Caco-2 (cell line): ENCODE data around the gene THOC2. TPM values are rescaled to one million over a fixed set of nuclear protein-coding genes. Genes with fewer than 3 reads are reported as not detected.

Experiments
- BruUV-seq: library from RNA; stranded (reverse); fragments of 400-500 nt; replicated peaks from 2 replicates; lab custom pipeline; 2021; lab: Mats Ljungman, UMichigan
- CTCF ChIA-PET: fragments of 300-600 bp; sonication (Branson Sonifier 250); formaldehyde crosslinking; loops from one replicate; lab custom pipeline; 2022; ENCODE audit warnings: antibody characterized with exemption; lab: Charles Lee
- POLR2A ChIA-PET: fragments of 300-600 bp; sonication (Branson Sonifier 250); formaldehyde crosslinking; loops from one replicate; lab custom pipeline; 2022; ENCODE audit warnings: antibody characterized with exemption; lab: Charles Lee
- DNase-seq, 2 experiments: peaks; one replicate each; pipeline versions ENCODE4 v3.0.0 to v3.0.0-alpha.2; 2020 to 2022
- H3K27me3 ChIP-seq: replicated peaks from 2 replicates; pipeline ENCODE4 v1.6.0; 2011; ENCODE audit warnings: low read length; ENCODE audit not compliant: control insufficient read depth, insufficient read depth
- H3K36me3 ChIP-seq: 2 replicates; pipeline ENCODE4 v1.5.1; 2011; ENCODE audit warnings: low read length; ENCODE audit not compliant: control insufficient read depth, insufficient read depth
- H3K4me1 ChIP-seq: fragments of 250-450 bp; sonication (Bioruptor Pico); 2 replicates; pipeline ENCODE4 v1.5.1; 2020; ENCODE audit warnings: mild to moderate bottlenecking
- H3K4me3 ChIP-seq: 2 replicates; pipeline ENCODE4 v1.5.1; 2011; ENCODE audit warnings: low read depth, mild to moderate bottlenecking, control low read depth, low read length
- H3K9me3 ChIP-seq: fragments of 250-450 bp; sonication (Bioruptor Pico); 2 replicates; pipeline ENCODE4 v1.5.1; 2020; ENCODE audit warnings: mild to moderate bottlenecking, moderate library complexity
- H3K27ac Mint-ChIP-seq: one replicate; pipeline ENCODE4 v1.8.0; 2022; ENCODE audit warnings: mixed read lengths; ENCODE audit not compliant: unreplicated experiment
- H3K27me3 Mint-ChIP-seq: one replicate; pipeline ENCODE4 v1.8.0; 2022; ENCODE audit warnings: mixed read lengths; ENCODE audit not compliant: insufficient read depth, unreplicated experiment
- H3K36me3 Mint-ChIP-seq: one replicate; pipeline ENCODE4 v1.8.0; 2022; ENCODE audit warnings: mild to moderate bottlenecking, mixed read lengths; ENCODE audit not compliant: insufficient read depth, unreplicated experiment
- H3K4me1 Mint-ChIP-seq: one replicate; pipeline ENCODE4 v1.8.0; 2022; ENCODE audit warnings: low read depth, mixed read lengths; ENCODE audit not compliant: unreplicated experiment
- H3K4me3 Mint-ChIP-seq: one replicate; pipeline ENCODE4 v1.8.0; 2022; ENCODE audit warnings: mild to moderate bottlenecking, moderate library complexity, mixed read lengths; ENCODE audit not compliant: unreplicated experiment
- H3K9me3 Mint-ChIP-seq: one replicate; pipeline ENCODE4 v1.8.0; 2022; ENCODE audit warnings: mixed read lengths; ENCODE audit not compliant: unreplicated experiment
- CTCF ChIP-seq, 2 experiments: fragments of 200-600 bp in 1 of 2; IDR thresholded peaks; 1 replicate in 1 of 2; 2 replicates in 1 of 2; pipeline versions ENCODE4 v1.5.1 to v1.8.0; 2011 to 2022; ENCODE audit warnings: antibody characterized with exemption in 1 of 2, control low read depth in 1 of 2, inconsistent platforms in 1 of 2, low read depth in 1 of 2, low read length in 1 of 2, mild to moderate bottlenecking in 1 of 2, moderate library complexity in 1 of 2; ENCODE audit not compliant: insufficient read depth in 1 of 2, severe bottlenecking in 1 of 2, unreplicated experiment in 1 of 2
- intact Hi-C: fragments of 100-400 bp; cut with micrococcal nuclease; formaldehyde crosslinking; loops from one replicate; pipeline ENCODE4 v1.10.0; 2022; ENCODE audit not compliant: unreplicated experiment
- total RNA-seq: library from RNA; stranded (reverse); gene quantifications from 2 replicates; pipeline ENCODE4 v1.2.3, GENCODE V29; 2022

Gene THOC2
- total RNA-seq, 1 experiment from 2014 or later, result 85.4 TPM

DNA sequence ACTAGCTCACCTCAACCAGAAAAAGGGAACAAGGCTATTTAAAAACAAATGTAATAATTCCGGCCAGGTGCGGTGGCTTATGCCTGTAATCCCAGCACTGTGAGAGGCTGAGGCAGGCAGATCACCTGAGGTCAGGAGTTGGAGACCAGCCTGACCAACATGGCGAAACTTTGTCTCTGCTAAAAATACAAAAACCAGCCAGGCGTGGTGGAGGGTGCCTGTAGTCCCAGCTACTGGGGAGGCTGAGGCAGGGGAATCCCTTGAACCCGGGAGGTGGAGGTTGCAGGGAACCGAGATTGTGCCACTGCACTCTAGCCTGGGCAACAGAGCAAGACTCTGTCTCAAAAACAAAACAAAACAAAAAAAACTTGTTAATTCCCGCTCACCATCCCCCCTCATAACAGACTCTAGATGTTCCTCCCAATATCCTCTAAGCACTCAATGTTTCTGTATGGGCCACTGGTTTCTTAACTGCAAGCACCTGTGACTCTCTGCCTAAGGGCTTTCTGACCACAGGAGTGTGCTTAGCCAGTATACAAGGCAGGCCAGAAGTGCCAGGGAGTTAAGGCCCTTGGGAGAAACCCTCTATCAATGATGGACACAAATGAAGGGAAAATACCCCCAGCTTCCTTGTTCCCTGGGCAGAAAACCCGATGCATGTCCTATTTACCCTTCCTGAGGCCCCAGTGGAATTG, 21.0 kb upstream of the THOC2 start:
- Mint-ChIP-seq H3K27ac (no peak overlapping the region), H3K9me3 (no peaks in the 10 kb centered on the region), H3K4me1 (no peaks in the 10 kb centered on the region), H3K4me3 (no peak overlapping the region), H3K27me3 (no peaks in the 10 kb centered on the region), H3K36me3 (no peaks in the 10 kb centered on the region)
- H3K27me3 ChIP-seq, result no peaks in the 10 kb centered on the region
- CTCF ChIA-PET, result no interaction called here
- H3K9me3 ChIP-seq, result no peaks in the 10 kb centered on the region
- intact Hi-C loops, result no loop called here
- no peak for TF ChIP-seq CTCF (IDR thresholded peaks at IDR 0.05; ENCODE audit: insufficient read depth in 1 of 2, low read depth in 1 of 2, low read length in 1 of 2, severe bottlenecking in 1 of 2, unreplicated experiment in 1 of 2)
- no peak for DNase-seq
- H3K36me3 ChIP-seq, result no peaks in the 10 kb centered on the region
- no peak overlapping the region for H3K4me3 ChIP-seq
- H3K4me1 ChIP-seq, result no peaks in the 10 kb centered on the region
- POLR2A ChIA-PET, result no interaction called here
- BruUV-seq, result no TSS peak

- Histone ChIP-seq H3K36me3 (no peaks in the 10 kb centered on the region), H3K4me3 (no peak overlapping the region), H3K27me3 (no peaks in the 10 kb centered on the region), H3K9me3 (no peaks in the 10 kb centered on the region), H3K4me1 (no peaks in the 10 kb centered on the region)
- no peaks in the 10 kb centered on the region for H3K27me3 Mint-ChIP-seq
- no peaks in the 10 kb centered on the region for H3K9me3 Mint-ChIP-seq
- no peaks in the 10 kb centered on the region for H3K36me3 Mint-ChIP-seq
- ChIA-PET CTCF (no interaction called here), POLR2A (no interaction called here)
- H3K4me1 Mint-ChIP-seq, result no peaks in the 10 kb centered on the region
- intact Hi-C loops, result no loop called here
- TF ChIP-seq CTCF (IDR thresholded peaks at IDR 0.05; ENCODE audit: insufficient read depth in 1 of 2, low read depth in 1 of 2, low read length in 1 of 2, severe bottlenecking in 1 of 2, unreplicated experiment in 1 of 2), result no peak
- BruUV-seq, result no TSS peak
- H3K27ac Mint-ChIP-seq, result no peak overlapping the region
- H3K4me3 Mint-ChIP-seq, result no peak overlapping the region
- DNase-seq, result no peak
Measured at GRCh38 chrX:123749643-123750042, 16.8 kb upstream of the THOC2 start.

DNA sequence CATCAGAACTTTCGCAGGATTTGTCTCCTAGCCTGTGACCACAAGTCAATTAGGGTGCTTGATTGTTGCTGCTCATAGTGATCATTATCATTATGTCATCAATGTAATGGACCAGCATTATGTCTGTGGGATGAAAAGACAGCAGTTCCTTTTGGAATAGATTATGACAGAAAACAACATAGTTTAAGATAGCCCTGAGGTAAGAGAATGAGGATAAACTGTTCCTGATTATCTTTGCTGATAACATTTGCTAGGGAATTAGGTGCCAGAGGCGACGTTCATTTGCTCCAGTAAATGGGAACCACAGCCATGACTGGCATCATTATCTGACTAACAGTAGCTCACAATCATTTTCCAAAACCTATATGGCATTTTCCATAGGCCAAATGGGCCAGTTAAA, 12.7 kb upstream of the THOC2 start:
- ChIA-PET CTCF (no interaction called here), POLR2A (no interaction called here)
- intact Hi-C loops, result no loop called here
- H3K4me1 Mint-ChIP-seq, result no peaks in the 10 kb centered on the region
- H3K36me3 ChIP-seq, result no peaks in the 10 kb centered on the region
- no peaks in the 10 kb centered on the region for H3K27me3 Mint-ChIP-seq
- no peak for TF ChIP-seq CTCF (IDR thresholded peaks at IDR 0.05; ENCODE audit: insufficient read depth in 1 of 2, low read depth in 1 of 2, low read length in 1 of 2, severe bottlenecking in 1 of 2, unreplicated experiment in 1 of 2)
- no peaks in the 10 kb centered on the region for H3K4me1 ChIP-seq
- no peak overlapping the region for H3K27ac Mint-ChIP-seq
- no peaks in the 10 kb centered on the region for H3K36me3 Mint-ChIP-seq
- no peaks in the 10 kb centered on the region for H3K9me3 ChIP-seq
- H3K9me3 Mint-ChIP-seq, result no peaks in the 10 kb centered on the region
- no TSS peak for BruUV-seq
- no peak overlapping the region for H3K4me3 ChIP-seq
- H3K27me3 ChIP-seq, result no peaks in the 10 kb centered on the region
- DNase-seq, result no peak
- no peak overlapping the region for H3K4me3 Mint-ChIP-seq
